Psoas muscle (tissue), 8 donors: ENCODE data around the gene DRG1. TPM values are rescaled to one million over a fixed set of nuclear protein-coding genes. Genes with fewer than 3 reads are reported as not detected.

Source experiments
- ATAC-seq, 4 donors: fragments of 200-7000 bp; cut with Tn5 transposase; one replicate each; pipeline ENCODE4 v1.9.1; 2020; ENCODE audit warnings: moderate library complexity in 3 of 4, mild to moderate bottlenecking in 2 of 4
- DNase-seq, 2 donors: peaks; one replicate each; pipeline ENCODE4 v3.0.0-alpha.2; 2020
- H3K27ac ChIP-seq: fragments of 200-600 bp; one replicate; pipeline ENCODE4 v1.8.0; 2022
- H3K27me3 ChIP-seq, 3 donors: fragments of 200-600 bp in 1 of 3; one replicate each; pipeline versions ENCODE4 v1.6.1 to v1.8.0; 2013 to 2022; ENCODE audit warnings: low read length in 2 of 3, mild to moderate bottlenecking in 2 of 3, moderate library complexity in 1 of 3; ENCODE audit not compliant: insufficient read depth in 3 of 3
- H3K36me3 ChIP-seq, 2 donors: fragments of 200-600 bp in 1 of 2; one replicate each; pipeline versions ENCODE4 v1.6.1 to v1.8.0; 2013 to 2022; ENCODE audit warnings: low read depth in 1 of 2, mild to moderate bottlenecking in 1 of 2, moderate library complexity in 1 of 2; ENCODE audit not compliant: insufficient read depth in 1 of 2
- H3K4me1 ChIP-seq: fragments of 200-600 bp; one replicate; pipeline ENCODE4 v1.8.0; 2022
- H3K4me3 ChIP-seq: fragments of 200-600 bp; one replicate; pipeline ENCODE4 v1.8.0; 2022; ENCODE audit warnings: mild to moderate bottlenecking
- H3K9me3 ChIP-seq: fragments of 200-600 bp; one replicate; pipeline ENCODE4 v1.8.0; 2022
- WGBS, 3 donors: extraction: QIAGEN DNeasy Blood & Tissue Kit; methylation state at CpG; one replicate each; pipeline versions ENCODE4 v1.1.6 to v1.1.7; 2013; 5-methylcytosine and 5-hydroxymethylcytosine counted together
- intact Hi-C, 2 donors: fragments of 100-400 bp; cut with DNase I; formaldehyde crosslinking; loops; one replicate each; pipeline versions ENCODE4 v1.11.0 to v1.14.2; 2022
- polyA plus RNA-seq, 3 donors: library from polyadenylated mRNA; stranded (reverse); fragments of 200-250 nt; gene quantifications; one replicate each; pipeline ENCODE4 v1.2.3, GENCODE V29; 2013
- total RNA-seq, 4 donors: library from RNA; stranded (reverse); fragmentation: NEBNext Ultra II Directional in 2 of 4; extraction: Animal tissue kit (Norgen Biotek cat#: 25700) in 2 of 4; gene quantifications; one replicate each; pipeline versions ENCODE4 v1.2.1 to v1.2.4, GENCODE V29; 2021 to 2023
- TF ChIP-seq, protein P1 (sequence below): fragments of 200-600 bp; IDR thresholded peaks from one replicate; pipeline ENCODE4 v1.8.0; 2022; ENCODE audit warnings: antibody characterized with exemption
- donor health status: healthy with polysubstance abuse.
- donor health status: DM: no; HTN: no; CAD: no; lungs with moderate emphysema.
- donor health status: Bipolar disorder and iron deficiency.
- donor health status: healthy.
- donor health status: DM: yes; HTN: yes; CAD: no.
- donor health status: DM: no; HTN: no; CAD: no.
- donor health status: DM: no; HTN: no; CAD: no.
- donor health status: DM: yes; HTN: yes; CAD: no.

DRG1 gene
- total and polyA plus RNA-seq, 7 donors, result 75.2 to 101 (median 90.6) TPM

DNA sequence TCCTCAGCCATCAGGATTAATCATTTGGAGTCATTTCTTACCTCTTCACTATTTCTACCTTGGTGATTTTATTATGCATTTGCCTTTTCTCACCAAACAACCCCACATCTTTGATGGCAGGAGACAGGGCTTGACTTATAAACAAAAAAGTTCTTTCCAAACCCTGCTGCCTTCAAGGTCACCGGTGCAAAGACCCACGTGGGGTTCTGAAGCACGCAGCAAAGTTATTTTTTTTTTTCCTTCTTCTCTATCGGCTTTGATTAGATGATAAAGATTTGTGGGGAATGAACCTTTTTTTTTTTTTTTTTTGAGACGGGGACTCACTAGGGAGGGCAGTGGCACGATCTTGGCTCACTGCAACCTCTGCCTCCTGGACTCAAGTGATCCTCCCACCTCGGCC, 44.1 kb downstream of the DRG1 start:
- peaks cover 11% of the 10 kb centered on the region for H3K4me1 ChIP-seq

DNA sequence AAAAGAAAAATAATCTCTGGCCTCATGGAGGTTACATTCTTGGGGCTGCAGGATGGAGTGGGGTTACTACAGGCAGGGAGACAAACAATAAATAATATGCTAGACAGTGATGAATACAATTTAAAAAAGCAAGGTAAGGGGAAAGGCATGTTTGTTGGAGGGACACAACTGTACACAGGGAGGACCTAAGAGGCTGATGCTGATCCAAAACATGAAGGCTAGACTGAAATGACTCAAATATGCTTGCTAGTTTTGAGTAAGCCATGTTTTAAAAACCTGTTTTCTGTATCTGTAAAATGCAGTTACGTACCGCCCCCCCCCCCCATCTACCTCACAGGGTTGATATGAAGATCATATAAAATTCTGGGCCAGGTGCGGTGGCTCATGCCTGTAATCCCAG, 46.2 kb downstream of the DRG1 start:
- ATAC-seq, result no peak
- no peak for DNase-seq
- peaks cover 12 to 86% of the 10 kb centered on the region in 2 donors for H3K36me3 ChIP-seq
- intact Hi-C loops, result no loop called here
- peaks cover 11% of the 10 kb centered on the region for H3K4me1 ChIP-seq
- no peak overlapping the region for H3K4me3 ChIP-seq
- WGBS, 3 donors, result 91 to 93% (median 92%) methylated on average over 3 of the region's 3 CpGs
- TF ChIP-seq, protein P1, sequence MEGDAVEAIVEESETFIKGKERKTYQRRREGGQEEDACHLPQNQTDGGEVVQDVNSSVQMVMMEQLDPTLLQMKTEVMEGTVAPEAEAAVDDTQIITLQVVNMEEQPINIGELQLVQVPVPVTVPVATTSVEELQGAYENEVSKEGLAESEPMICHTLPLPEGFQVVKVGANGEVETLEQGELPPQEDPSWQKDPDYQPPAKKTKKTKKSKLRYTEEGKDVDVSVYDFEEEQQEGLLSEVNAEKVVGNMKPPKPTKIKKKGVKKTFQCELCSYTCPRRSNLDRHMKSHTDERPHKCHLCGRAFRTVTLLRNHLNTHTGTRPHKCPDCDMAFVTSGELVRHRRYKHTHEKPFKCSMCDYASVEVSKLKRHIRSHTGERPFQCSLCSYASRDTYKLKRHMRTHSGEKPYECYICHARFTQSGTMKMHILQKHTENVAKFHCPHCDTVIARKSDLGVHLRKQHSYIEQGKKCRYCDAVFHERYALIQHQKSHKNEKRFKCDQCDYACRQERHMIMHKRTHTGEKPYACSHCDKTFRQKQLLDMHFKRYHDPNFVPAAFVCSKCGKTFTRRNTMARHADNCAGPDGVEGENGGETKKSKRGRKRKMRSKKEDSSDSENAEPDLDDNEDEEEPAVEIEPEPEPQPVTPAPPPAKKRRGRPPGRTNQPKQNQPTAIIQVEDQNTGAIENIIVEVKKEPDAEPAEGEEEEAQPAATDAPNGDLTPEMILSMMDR, result no peak
- H3K9me3 ChIP-seq, result no peaks in the 10 kb centered on the region
- no peaks in the 10 kb centered on the region for H3K27me3 ChIP-seq
- no peak overlapping the region for H3K27ac ChIP-seq

More for the DNA sequence above, 44.1 kb downstream of the DRG1 start:
- no peaks in the 10 kb centered on the region for H3K27me3 ChIP-seq
- ATAC-seq (no peak), DNase-seq (no peak)
- WGBS, 3 donors, result 86 to 93% (median 87%) methylated on average over 7 of the region's 7 CpGs
- no peaks in the 10 kb centered on the region for H3K9me3 ChIP-seq
- intact Hi-C loops, result no loop called here
- no peak overlapping the region for H3K4me3 ChIP-seq
- peaks cover 12 to 92% of the 10 kb centered on the region in 2 donors for H3K36me3 ChIP-seq
- TF ChIP-seq, protein P1, result no peak
- H3K27ac ChIP-seq, result no peak overlapping the region

DNA sequence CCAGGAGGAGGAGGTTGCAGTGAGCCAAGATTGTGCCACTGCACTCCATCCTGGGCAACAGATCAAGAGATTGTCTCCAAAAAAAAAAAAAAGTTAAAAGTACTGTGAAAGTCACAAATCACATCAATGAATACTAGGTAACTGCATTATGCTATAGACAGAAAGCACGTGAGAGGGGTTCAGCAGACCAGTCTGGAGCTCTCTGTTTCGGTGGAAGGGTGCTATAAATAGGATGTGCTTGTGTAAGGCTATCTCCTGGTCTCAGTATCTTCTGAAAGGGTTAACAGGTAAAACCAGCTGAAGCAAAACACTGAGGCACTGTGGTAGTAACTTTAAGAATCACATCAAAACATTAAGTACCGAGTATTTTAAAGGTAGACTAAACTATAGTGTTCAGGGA, 46.8 kb downstream of the DRG1 start:
- DNase-seq, result no peak
- no peak for ATAC-seq
- no peaks in the 10 kb centered on the region for H3K27me3 ChIP-seq
- TF ChIP-seq, protein P1, result no peak
- 49 to 61% (median 50%) methylated on average over 3 of the region's 3 CpGs for WGBS, 3 donors
- peaks cover 11% of the 10 kb centered on the region for H3K4me1 ChIP-seq
- H3K4me3 ChIP-seq, result no peak overlapping the region
- H3K36me3 ChIP-seq, result peaks cover 11 to 80% of the 10 kb centered on the region in 2 donors
- H3K9me3 ChIP-seq, result no peaks in the 10 kb centered on the region
- no peak overlapping the region for H3K27ac ChIP-seq
- intact Hi-C loops, result no loop called here

DNA sequence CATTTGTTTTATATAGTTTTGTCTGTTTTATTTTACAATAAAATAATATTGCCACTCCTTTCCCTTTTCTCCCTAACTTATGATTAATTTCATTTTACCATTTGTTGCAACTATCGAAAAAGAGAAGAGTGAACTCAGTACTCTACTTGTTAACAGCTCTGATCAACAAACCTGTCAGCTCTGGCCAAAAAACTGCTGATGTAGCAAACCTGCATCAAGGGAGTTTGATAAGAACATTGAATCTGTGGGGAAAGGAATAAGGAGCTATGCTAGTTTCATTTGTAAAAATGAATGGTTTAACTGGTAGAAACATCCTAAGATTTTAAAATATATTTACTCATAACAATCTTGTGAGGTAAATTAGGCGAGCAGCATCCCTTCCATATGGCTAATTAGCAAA, 47.4 kb downstream of the DRG1 start:
- no peaks in the 10 kb centered on the region for H3K9me3 ChIP-seq
- H3K36me3 ChIP-seq, result peaks cover 11 to 78% of the 10 kb centered on the region in 2 donors
- 91 to 94% (median 92%) methylated on average over 2 of the region's 2 CpGs for WGBS, 3 donors
- peaks cover 11% of the 10 kb centered on the region for H3K4me1 ChIP-seq
- TF ChIP-seq, protein P1, result no peak
- no peaks in the 10 kb centered on the region for H3K27me3 ChIP-seq
- intact Hi-C loops, result no loop called here
- no peak overlapping the region for H3K4me3 ChIP-seq
- no peak for ATAC-seq
- DNase-seq, result no peak
- H3K27ac ChIP-seq, result no peak overlapping the region

DNA sequence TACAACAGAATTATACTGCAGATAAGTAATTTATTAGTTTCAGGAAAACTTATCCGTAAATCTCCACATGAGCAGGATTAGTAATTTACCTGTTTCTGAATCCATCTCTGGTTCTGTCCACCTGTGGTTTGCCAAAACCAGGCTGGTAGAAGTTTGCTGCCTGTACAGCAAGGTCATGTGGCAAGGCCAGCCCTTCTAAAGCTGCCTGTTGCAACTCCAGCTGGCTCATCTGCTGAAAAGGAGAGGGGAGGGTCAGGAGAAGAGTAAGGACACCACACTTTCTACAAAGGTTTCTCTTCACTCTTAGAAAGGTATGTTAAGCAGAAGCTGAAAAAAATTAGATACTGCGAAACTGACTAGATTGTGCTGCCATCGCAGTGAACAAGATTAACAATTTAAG, 47.9 kb downstream of the DRG1 start:
- intact Hi-C loops, result no loop called here
- Histone ChIP-seq H3K4me3 (no peak overlapping the region), H3K27me3 (no peaks in the 10 kb centered on the region), H3K9me3 (no peaks in the 10 kb centered on the region), H3K4me1 (peaks cover 11% of the 10 kb centered on the region), H3K36me3 (peaks cover 8 to 78% of the 10 kb centered on the region in 2 donors), H3K27ac (no peak overlapping the region)
- ATAC-seq, result peak; percentile 48 to 76 (median 70)
- TF ChIP-seq, protein P1, result no peak
- WGBS, 3 donors, result 84 to 92% (median 88%) methylated on average over 3 of the region's 3 CpGs
- DNase-seq, result no peak
